GM12892 (cell line): ENCODE results near the gene SEC22B.
"Not testable (repeated sequence)": the region's sequence is repeated elsewhere in the genome, so short reads cannot be mapped to it uniquely, and the experiment has no call there.

Source experiments
- POLR2A ChIP-seq: IDR thresholded peaks from 2 replicates; pipeline ENCODE4 v1.6.1; 2011; ENCODE audit warnings: low read depth, low read length, control low read depth
- POLR2AphosphoS5 ChIP-seq: IDR thresholded peaks from 2 replicates; pipeline ENCODE4 v1.6.1; 2011; ENCODE audit warnings: low read depth, low read length, control low read depth
- TAF1 ChIP-seq: IDR thresholded peaks from 2 replicates; pipeline ENCODE4 v1.6.1; 2011; ENCODE audit warnings: low read depth, mild to moderate bottlenecking, control low read depth, low read length, borderline replicate concordance

DNA sequence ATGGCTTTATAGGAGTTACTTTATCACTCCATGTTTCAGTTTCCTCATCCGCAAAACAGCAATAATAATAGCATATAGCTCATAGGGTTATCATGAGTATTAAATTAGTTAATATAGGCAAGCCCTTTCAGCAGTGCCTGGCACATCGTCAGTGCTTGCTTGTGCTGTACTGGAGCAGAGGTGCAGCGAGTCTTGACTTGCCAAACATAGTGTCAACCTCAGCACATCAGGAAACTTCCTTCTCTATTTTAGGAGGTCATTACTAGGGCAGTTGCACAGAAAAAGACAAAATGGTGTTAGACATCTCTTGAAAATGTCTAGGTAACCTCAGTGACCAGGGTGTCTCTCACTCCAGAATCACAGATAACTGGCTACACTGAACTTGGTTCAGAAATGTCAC is 72.6 kb downstream of the SEC22B start:
- not testable (repeated sequence) for TF ChIP-seq POLR2A, POLR2AphosphoS5, TAF1
